ENCODE data around the gene PEX5L. TPM values are rescaled to one million over a fixed set of nuclear protein-coding genes. Genes with fewer than 3 reads are reported as not detected.

The PEX5L gene
- total and polyA plus RNA-seq, 2 donors (not counting 1 experiment from before 2014, with no cell fraction given), result 0.52 to 5.9 TPM

DNA sequence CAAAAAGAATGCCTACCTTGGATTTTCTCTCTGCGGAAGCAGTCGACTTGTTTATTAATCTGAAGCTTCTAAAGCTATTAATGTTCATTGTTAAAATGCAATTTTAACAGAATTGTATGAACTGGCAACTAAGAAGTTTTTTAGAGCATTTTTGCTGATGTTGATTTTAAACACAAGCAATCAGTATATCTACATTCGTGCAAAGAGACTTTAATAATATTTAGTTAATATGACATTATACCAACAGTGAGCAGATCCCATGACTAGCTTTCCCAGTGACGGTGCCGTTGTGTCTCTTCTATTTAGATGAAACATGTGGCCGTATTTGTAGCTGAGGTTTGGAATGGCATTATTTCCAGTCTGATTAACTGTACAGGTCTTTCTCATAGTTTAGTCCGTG, 88.0 kb downstream of the PEX5L start:
- Histone ChIP-seq H3K27ac (ENCODE audit: insufficient read depth, low read length) (no peak overlapping the region), H3K4me1 (ENCODE audit: control insufficient read depth, extremely low read depth, insufficient read depth, low read length) (no peaks in the 10 kb centered on the region), H3K79me2 (ENCODE audit: control insufficient read depth, insufficient read depth, low read length) (no peaks in the 10 kb centered on the region), H3K36me3 (ENCODE audit: control insufficient read depth, insufficient read depth, low read length) (no peaks in the 10 kb centered on the region), H3K27me3 (ENCODE audit: control insufficient read depth, insufficient read depth, low read length) (no peaks in the 10 kb centered on the region), H3K9ac (ENCODE audit: insufficient read depth, low read length) (no peak overlapping the region), H3K9me3 (ENCODE audit: control insufficient read depth, insufficient read depth, low read depth, low read length) (no peaks in the 10 kb centered on the region), H2AFZ (ENCODE audit: low read length) (no peak overlapping the region), H4K20me1 (ENCODE audit: control insufficient read depth, extremely low read depth, insufficient read depth, low read length) (no peaks in the 10 kb centered on the region), H3K4me3 (replicated peaks in 1 of 4; ENCODE audit: control extremely low read depth in 1 of 4, insufficient read depth in 1 of 4, low read depth in 3 of 4, low read length in 4 of 4) (no peak overlapping the region), H3K4me2 (ENCODE audit: extremely low read depth, insufficient read depth, low read length) (no peak overlapping the region)
- TF ChIP-seq EZH2 (IDR thresholded peaks at IDR 0.05; ENCODE audit: low read length, missing control alignments), result no peak
- TF ChIP-seq, protein P1, sequence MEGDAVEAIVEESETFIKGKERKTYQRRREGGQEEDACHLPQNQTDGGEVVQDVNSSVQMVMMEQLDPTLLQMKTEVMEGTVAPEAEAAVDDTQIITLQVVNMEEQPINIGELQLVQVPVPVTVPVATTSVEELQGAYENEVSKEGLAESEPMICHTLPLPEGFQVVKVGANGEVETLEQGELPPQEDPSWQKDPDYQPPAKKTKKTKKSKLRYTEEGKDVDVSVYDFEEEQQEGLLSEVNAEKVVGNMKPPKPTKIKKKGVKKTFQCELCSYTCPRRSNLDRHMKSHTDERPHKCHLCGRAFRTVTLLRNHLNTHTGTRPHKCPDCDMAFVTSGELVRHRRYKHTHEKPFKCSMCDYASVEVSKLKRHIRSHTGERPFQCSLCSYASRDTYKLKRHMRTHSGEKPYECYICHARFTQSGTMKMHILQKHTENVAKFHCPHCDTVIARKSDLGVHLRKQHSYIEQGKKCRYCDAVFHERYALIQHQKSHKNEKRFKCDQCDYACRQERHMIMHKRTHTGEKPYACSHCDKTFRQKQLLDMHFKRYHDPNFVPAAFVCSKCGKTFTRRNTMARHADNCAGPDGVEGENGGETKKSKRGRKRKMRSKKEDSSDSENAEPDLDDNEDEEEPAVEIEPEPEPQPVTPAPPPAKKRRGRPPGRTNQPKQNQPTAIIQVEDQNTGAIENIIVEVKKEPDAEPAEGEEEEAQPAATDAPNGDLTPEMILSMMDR (conservative IDR thresholded peaks at IDR 0.05 in 1 of 2, IDR thresholded peaks at IDR 0.05 in 1 of 2; ENCODE audit: low read depth in 1 of 2, low read length in 2 of 2), result no peak
- DNase-seq (ENCODE audit: low read depth in 2 of 2), result no peak

DNA sequence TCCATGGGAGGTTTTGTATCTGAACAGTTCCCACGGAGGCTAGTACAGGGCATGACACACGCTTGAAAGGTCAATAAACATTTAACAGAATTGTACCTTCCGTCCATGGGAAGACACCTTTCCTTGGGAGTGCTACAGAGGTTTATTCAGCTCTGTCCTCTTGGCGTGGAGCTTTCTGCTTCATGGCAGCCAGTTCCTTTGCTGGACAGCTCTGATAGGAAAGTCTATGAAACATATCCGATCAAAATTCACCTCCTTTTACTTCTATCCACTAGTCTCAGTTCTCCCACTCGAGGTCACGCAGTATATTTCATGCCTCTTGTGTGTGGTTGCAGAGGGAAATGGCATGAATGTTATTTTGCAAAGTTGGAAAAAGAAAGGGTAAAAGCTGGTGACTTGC, 91.2 kb downstream of the PEX5L start:
- Histone ChIP-seq H3K4me3 (replicated peaks in 1 of 4; ENCODE audit: control extremely low read depth in 1 of 4, insufficient read depth in 1 of 4, low read depth in 3 of 4, low read length in 4 of 4) (no peak overlapping the region), H4K20me1 (ENCODE audit: control insufficient read depth, extremely low read depth, insufficient read depth, low read length) (no peaks in the 10 kb centered on the region), H3K79me2 (ENCODE audit: control insufficient read depth, insufficient read depth, low read length) (no peaks in the 10 kb centered on the region), H3K9me3 (ENCODE audit: control insufficient read depth, insufficient read depth, low read depth, low read length) (no peaks in the 10 kb centered on the region), H3K27ac (ENCODE audit: insufficient read depth, low read length) (no peak overlapping the region), H3K4me1 (ENCODE audit: control insufficient read depth, extremely low read depth, insufficient read depth, low read length) (no peaks in the 10 kb centered on the region), H3K9ac (ENCODE audit: insufficient read depth, low read length) (no peak overlapping the region), H3K36me3 (ENCODE audit: control insufficient read depth, insufficient read depth, low read length) (no peaks in the 10 kb centered on the region), H2AFZ (ENCODE audit: low read length) (no peak overlapping the region), H3K27me3 (ENCODE audit: control insufficient read depth, insufficient read depth, low read length) (no peaks in the 10 kb centered on the region), H3K4me2 (ENCODE audit: extremely low read depth, insufficient read depth, low read length) (no peak overlapping the region)
- TF ChIP-seq, protein P1 (conservative IDR thresholded peaks at IDR 0.05 in 1 of 2, IDR thresholded peaks at IDR 0.05 in 1 of 2; ENCODE audit: low read depth in 1 of 2, low read length in 2 of 2), result no peak
- TF ChIP-seq EZH2 (IDR thresholded peaks at IDR 0.05; ENCODE audit: low read length, missing control alignments), result no peak
- DNase-seq (ENCODE audit: low read depth in 2 of 2), result no peak

DNA sequence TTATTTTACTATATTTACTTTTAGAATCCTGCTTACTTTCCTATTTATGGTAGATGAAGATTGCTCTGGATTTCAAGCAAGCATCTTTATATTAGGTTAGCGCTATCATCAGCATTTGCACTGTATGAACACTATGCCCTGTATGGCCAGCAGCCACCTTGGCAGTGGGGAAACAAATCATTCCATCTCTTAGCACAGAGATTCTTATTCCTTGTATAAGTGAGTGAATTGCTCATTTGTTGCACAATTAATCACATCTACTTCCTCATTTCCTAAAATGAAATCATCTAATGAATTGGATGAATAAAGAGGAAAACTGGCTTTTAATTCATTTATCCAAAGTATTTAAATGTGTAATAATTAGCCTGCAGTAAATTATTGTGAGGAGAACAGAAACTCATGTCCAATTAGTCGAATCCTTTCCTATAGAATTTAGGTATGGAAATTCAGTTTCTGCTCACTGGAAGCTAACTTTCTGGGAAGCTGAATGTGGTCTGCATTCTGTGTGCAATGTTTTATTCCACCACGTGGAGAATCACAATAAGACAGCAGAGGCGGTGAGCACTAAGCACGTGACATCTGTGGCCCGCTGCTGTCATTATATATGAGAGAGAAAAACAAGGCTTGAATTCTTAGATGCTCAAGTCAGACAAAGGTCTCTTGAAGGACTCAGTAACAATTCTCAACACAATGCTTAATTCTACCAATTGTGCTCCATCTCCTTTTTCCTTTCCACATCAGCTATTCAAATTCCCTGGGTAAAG, 93.4 kb downstream of the PEX5L start:
- Histone ChIP-seq H3K36me3 (ENCODE audit: control insufficient read depth, insufficient read depth, low read length) (no peaks in the 10 kb centered on the region), H3K27me3 (ENCODE audit: control insufficient read depth, insufficient read depth, low read length) (no peaks in the 10 kb centered on the region), H3K9ac (ENCODE audit: insufficient read depth, low read length) (no peak overlapping the region), H3K4me2 (ENCODE audit: extremely low read depth, insufficient read depth, low read length) (no peak overlapping the region), H2AFZ (ENCODE audit: low read length) (no peak overlapping the region), H3K4me3 (replicated peaks in 1 of 4; ENCODE audit: control extremely low read depth in 1 of 4, insufficient read depth in 1 of 4, low read depth in 3 of 4, low read length in 4 of 4) (no peak overlapping the region), H3K79me2 (ENCODE audit: control insufficient read depth, insufficient read depth, low read length) (no peaks in the 10 kb centered on the region), H3K27ac (ENCODE audit: insufficient read depth, low read length) (no peak overlapping the region), H3K4me1 (ENCODE audit: control insufficient read depth, extremely low read depth, insufficient read depth, low read length) (no peaks in the 10 kb centered on the region), H3K9me3 (ENCODE audit: control insufficient read depth, insufficient read depth, low read depth, low read length) (no peaks in the 10 kb centered on the region), H4K20me1 (ENCODE audit: control insufficient read depth, extremely low read depth, insufficient read depth, low read length) (no peaks in the 10 kb centered on the region)
- no peak for TF ChIP-seq EZH2 (IDR thresholded peaks at IDR 0.05; ENCODE audit: low read length, missing control alignments)
- TF ChIP-seq, protein P1 (conservative IDR thresholded peaks at IDR 0.05 in 1 of 2, IDR thresholded peaks at IDR 0.05 in 1 of 2; ENCODE audit: low read depth in 1 of 2, low read length in 2 of 2), result no peak
- DNase-seq (ENCODE audit: low read depth in 2 of 2), result peak in 1 of 2 donors; percentile 8

All from fibroblast of lung (primary cell).